ENCODE results near the gene PBX1. TPM values are rescaled to one million over a fixed set of nuclear protein-coding genes. Genes with fewer than 3 reads are reported as not detected.
"Not testable (repeated sequence)": the region's sequence is repeated elsewhere in the genome, so short reads cannot be mapped to it uniquely, and the experiment has no call there.

PBX1 gene
- total and polyA plus RNA-seq, 2 of the 4 experiments (the other 2 are of a cell fraction) = 13.9 to 17.9 TPM

DNA sequence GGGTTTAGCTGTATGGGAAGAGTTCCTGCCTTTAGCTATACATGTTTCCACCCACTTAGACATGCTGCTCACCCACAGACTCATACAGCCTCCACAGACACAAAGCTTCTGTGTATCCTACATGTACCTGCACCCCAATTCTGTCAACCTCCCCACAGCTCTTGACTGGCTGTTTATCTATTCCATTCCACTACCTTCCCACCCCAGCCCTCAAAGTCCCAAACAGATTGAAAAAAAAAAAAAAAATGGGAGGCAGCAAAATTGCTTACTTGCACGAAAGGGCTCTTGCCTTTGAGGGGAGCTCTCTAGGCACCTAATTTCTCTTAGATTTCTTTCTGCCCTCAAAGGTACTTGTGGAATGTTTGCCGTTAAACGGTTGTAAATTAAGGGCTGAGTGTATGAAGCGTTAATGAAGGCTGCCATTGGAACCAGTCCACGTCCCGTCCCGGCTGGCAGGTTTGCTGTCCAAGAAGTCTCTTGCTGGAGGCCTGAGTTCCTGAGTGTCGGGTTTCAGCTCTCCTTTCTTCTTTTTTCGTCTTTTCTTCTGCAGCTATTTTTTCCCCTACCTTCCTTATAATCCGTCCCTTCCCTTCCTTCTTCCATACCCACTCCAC, 43.6 kb downstream of the PBX1 start:
- peak overlapping the region; percentile 54; the same call in 1 of the 2 replicates for H3K9ac ChIP-seq (ENCODE audit: low read depth, low read length)
- no peaks in the 10 kb centered on the region for H3K27me3 ChIP-seq (ENCODE audit: control insufficient read depth, insufficient read depth, low read length)
- H3K56ac ChIP-seq (ENCODE audit: extremely low read depth, insufficient read depth, low read length) = no peak overlapping the region
- H2BK15ac ChIP-seq (ENCODE audit: low read depth, low read length) = no peak overlapping the region
- intact Hi-C loops (cut with micrococcal nuclease) = loop anchor here (2.0 to 10.0 kb wide), 2 partner anchors 14 to 472 kb away; no protein-coding TSS in a partner anchor
- DNase-seq (peak; percentile 52), ATAC-seq (ENCODE audit: low read depth) (peak; percentile 75)
- in situ Hi-C loops (cut with MboI; ENCODE audit: low sequenced_read_pairs) = no loop called here
- peak overlapping the region in 1 of 2 experiments; percentile 68; a peak in 1 of 4 replicates for H4K8ac ChIP-seq (ENCODE audit: low read depth in 2 of 2, low read length in 2 of 2)
- peak overlapping the region; percentile 4 for H2AFZ ChIP-seq (replicated peaks; ENCODE audit: low read length, poor library complexity)
- no peak overlapping the region for H3K14ac ChIP-seq (replicated peaks; ENCODE audit: low read depth, low read length)
- H2AK5ac ChIP-seq (ENCODE audit: low read depth, low read length) = peak overlapping the region; percentile 6; the same call in 1 of the 2 replicates
- POLR2A ChIA-PET (ENCODE audit: unreplicated experiment) = interaction anchor here (0.6 to 1.1 kb wide), 2 partner anchors 44 to 75 kb away, joined by 5 to 6 read pairs; partner anchors contain the start of gene PBX1
- H3K9me1 ChIP-seq (ENCODE audit: insufficient read depth, low read length) = peaks cover 3% of the 10 kb centered on the region
- H3K18ac ChIP-seq (ENCODE audit: low read depth, low read length) = no peak overlapping the region
- H4K20me1 ChIP-seq (ENCODE audit: insufficient read depth, low read length) = no peaks in the 10 kb centered on the region
- H3K4ac ChIP-seq (ENCODE audit: low read depth, low read length) = peak overlapping the region; percentile 22; the same call in 1 of the 2 replicates
- no peak overlapping the region for H4K5ac ChIP-seq (ENCODE audit: low read depth, low read length)
- dilution Hi-C loops (cut with HindIII; ENCODE audit: low sequenced_read_pairs, unreplicated experiment) = no loop called here
- peaks cover 12% of the 10 kb centered on the region for H3K4me1 ChIP-seq (ENCODE audit: control insufficient read depth, insufficient read depth, low read length)
- H2BK20ac ChIP-seq (ENCODE audit: low read depth, low read length) = no peak overlapping the region
- peak overlapping the region; percentile 62; the same call in 1 of the 2 replicates for H4K91ac ChIP-seq (ENCODE audit: insufficient read depth, low read depth, low read length)
- peak overlapping the region; percentile 81 for H3K4me2 ChIP-seq (ENCODE audit: low read depth, low read length)
- BruUV-seq (replicated peaks) = no TSS peak
- 0 out of 2 replicates have a peak overlapping the region, but pooled peaks have one; percentile 39 for H3K23ac ChIP-seq (ENCODE audit: low read depth, low read length)
- no peak overlapping the region for H3K4me3 ChIP-seq (ENCODE audit: insufficient read depth, low read depth, low read length)
- TF ChIP-seq MAFK (IDR thresholded peaks at IDR 0.05; ENCODE audit: low read depth, low read length) (0 out of 2 replicates have a peak, but pooled peaks have one; percentile 36), RAD21 (IDR thresholded peaks at IDR 0.05; ENCODE audit: low read length) (no peak)
- H3K36me3 ChIP-seq (ENCODE audit: control insufficient read depth, insufficient read depth, low read length) = peaks cover 5% of the 10 kb centered on the region; the same call in 1 of the 2 replicates
- WGBS, 2 experiments (ENCODE audit: extremely low coverage in 2 of 2, insufficient read length in 1 of 2) = 7% methylated on average over 3 of the region's 10 CpGs; no CpG with 5 or more reads in 1 of the 2 experiments
- H3K79me1 ChIP-seq (ENCODE audit: low read depth in 1 of 2, low read length in 2 of 2) = peaks cover 3 to 12% of the 10 kb centered on the region in 2 experiments; a peak in 3 of 4 replicates
- no peaks in the 10 kb centered on the region for H3K9me3 ChIP-seq (ENCODE audit: control insufficient read depth, insufficient read depth, low read length)
- H3K27ac ChIP-seq (ENCODE audit: insufficient read depth, low read length) = peak overlapping the region; percentile 44
- peak overlapping the region; percentile 43 for H2BK120ac ChIP-seq (ENCODE audit: low read depth, low read length)
- H2BK5ac ChIP-seq (ENCODE audit: low read depth, low read length, poor library complexity, severe bottlenecking) = peak overlapping the region; percentile 61
- CTCF ChIA-PET = interaction anchor here (0.6 to 1.7 kb wide), 7 partner anchors 18 to 185 kb away, joined by 3 to 7 read pairs (median 4); no protein-coding TSS in a partner anchor
- no peak overlapping the region for H2AK9ac ChIP-seq (replicated peaks; ENCODE audit: low read depth, low read length, poor library complexity)

- intact Hi-C loops (cut with micrococcal nuclease) = loop anchor here (2.0 to 10.0 kb wide), 2 partner anchors 15 to 471 kb away; no protein-coding TSS in a partner anchor
- CTCF ChIA-PET = not testable (repeated sequence)
Observed at GRCh38 chr1:164603805-164604204, 44.8 kb downstream of the PBX1 start.

More at GRCh38 chr1:164603805-164604204, 44.8 kb downstream of the PBX1 start:
- dilution Hi-C loops (cut with HindIII; ENCODE audit: low sequenced_read_pairs, unreplicated experiment); H2BK5ac ChIP-seq (ENCODE audit: low read depth, low read length, poor library complexity, severe bottlenecking); H3K27me3 ChIP-seq (ENCODE audit: control insufficient read depth, insufficient read depth, low read length); H3K79me1 ChIP-seq (ENCODE audit: low read depth in 1 of 2, low read length in 2 of 2); H2AK9ac ChIP-seq (replicated peaks; ENCODE audit: low read depth, low read length, poor library complexity); H4K8ac ChIP-seq (ENCODE audit: low read depth in 2 of 2, low read length in 2 of 2); H2AK5ac ChIP-seq (ENCODE audit: low read depth, low read length); H4K91ac ChIP-seq (ENCODE audit: insufficient read depth, low read depth, low read length); H3K4me2 ChIP-seq (ENCODE audit: low read depth, low read length); H3K9ac ChIP-seq (ENCODE audit: low read depth, low read length); DNase-seq; H3K36me3 ChIP-seq (ENCODE audit: control insufficient read depth, insufficient read depth, low read length); in situ Hi-C loops (cut with MboI; ENCODE audit: low sequenced_read_pairs); H3K9me1 ChIP-seq (ENCODE audit: insufficient read depth, low read length); POLR2A ChIA-PET (ENCODE audit: unreplicated experiment); H3K27ac ChIP-seq (ENCODE audit: insufficient read depth, low read length); H3K14ac ChIP-seq (replicated peaks; ENCODE audit: low read depth, low read length); H2BK20ac ChIP-seq (ENCODE audit: low read depth, low read length); BruUV-seq (replicated peaks); H4K5ac ChIP-seq (ENCODE audit: low read depth, low read length); H3K56ac ChIP-seq (ENCODE audit: extremely low read depth, insufficient read depth, low read length); ATAC-seq (ENCODE audit: low read depth); H3K23ac ChIP-seq (ENCODE audit: low read depth, low read length); H2BK120ac ChIP-seq (ENCODE audit: low read depth, low read length); H2BK15ac ChIP-seq (ENCODE audit: low read depth, low read length); H2AFZ ChIP-seq (replicated peaks; ENCODE audit: low read length, poor library complexity); H3K18ac ChIP-seq (ENCODE audit: low read depth, low read length); H3K9me3 ChIP-seq (ENCODE audit: control insufficient read depth, insufficient read depth, low read length); H3K4ac ChIP-seq (ENCODE audit: low read depth, low read length); H4K20me1 ChIP-seq (ENCODE audit: insufficient read depth, low read length); H3K4me3 ChIP-seq (ENCODE audit: insufficient read depth, low read depth, low read length): not testable (repeated sequence)
- WGBS, 2 experiments (ENCODE audit: extremely low coverage in 2 of 2, insufficient read length in 1 of 2) = no CpG with 5 or more reads among the region's 4 CpGs
- peaks cover 15% of the 10 kb centered on the region for H3K4me1 ChIP-seq (ENCODE audit: control insufficient read depth, insufficient read depth, low read length)
